SH-SY5Y (cell line): ENCODE results near the gene REXO1.

Experiments used
- GATA2 ChIP-seq: IDR thresholded peaks from 2 replicates; pipeline ENCODE4 v1.6.1; 2011; ENCODE audit warnings: mild to moderate bottlenecking, low read depth, low read length
- GATA3 ChIP-seq: IDR thresholded peaks from 2 replicates; pipeline ENCODE4 v1.6.1; 2011; ENCODE audit warnings: low read depth, mild to moderate bottlenecking, low read length, moderate library complexity

DNA sequence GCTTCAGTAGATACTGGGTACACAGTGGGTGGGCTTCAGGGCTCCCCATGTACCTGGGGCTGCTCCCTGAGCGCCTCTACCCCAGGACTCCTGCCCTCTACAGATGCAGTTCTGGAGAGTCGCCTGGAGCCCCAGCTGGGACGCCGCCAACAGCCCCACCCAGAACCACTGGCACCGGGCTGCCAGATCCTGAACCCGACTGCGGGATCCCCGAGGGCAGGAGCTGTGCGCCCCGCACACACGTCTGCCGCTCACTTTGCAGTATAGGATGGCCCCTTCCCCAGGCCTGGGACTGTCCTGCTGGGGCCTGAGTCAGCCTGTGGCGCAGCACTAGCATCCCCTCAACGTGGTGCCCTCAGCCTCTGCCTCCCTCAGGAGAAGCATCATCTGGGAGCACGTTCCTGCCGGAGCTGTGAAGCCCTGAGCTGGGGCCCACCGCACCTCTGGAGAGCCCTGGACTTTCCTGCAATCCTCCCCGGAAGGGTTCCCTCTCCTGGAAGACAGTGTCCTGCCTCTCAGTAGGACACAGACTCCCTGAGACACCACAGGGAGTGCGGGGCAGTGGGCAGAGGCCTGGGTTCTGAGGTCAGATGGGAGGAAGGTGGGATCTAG, 3.7 kb downstream of the REXO1 start:
- TF ChIP-seq GATA3: no peak
- TF ChIP-seq GATA2: no peak
